ENCODE measurements around the gene GRB10.
"Not testable (repeated sequence)": the region's sequence is repeated elsewhere in the genome, so short reads cannot be mapped to it uniquely, and the experiment has no call there.

GRB10 gene

GRCh38 chr7:50596484-50596883 is 186.2 kb downstream of the GRB10 start:
- DNase-seq = no peak

- no peak for DNase-seq
Measured at GRCh38 chr7:50595491-50596102, 187.1 kb downstream of the GRB10 start.

- no peak for DNase-seq
Measured at GRCh38 chr7:50594734-50595485, 187.8 kb downstream of the GRB10 start.

- no peak for DNase-seq
Measured at GRCh38 chr7:50594136-50594535, 188.6 kb downstream of the GRB10 start.

GRCh38 chr7:50592940-50593339 is 189.8 kb downstream of the GRB10 start:
- DNase-seq = no peak

GRCh38 chr7:50591480-50592438 is 190.9 kb downstream of the GRB10 start:
- no peak for DNase-seq

GRCh38 chr7:50591098-50591479 is 191.6 kb downstream of the GRB10 start:
- DNase-seq = no peak

GRCh38 chr7:50590535-50590934 is 192.2 kb downstream of the GRB10 start:
- no peak for DNase-seq

- no peak for DNase-seq
Measured at GRCh38 chr7:50589364-50589763, 193.3 kb downstream of the GRB10 start.

GRCh38 chr7:50588937-50589336 is 193.8 kb downstream of the GRB10 start:
- no peak for DNase-seq

- no peak for DNase-seq
Measured at GRCh38 chr7:50587737-50588136, 195.0 kb downstream of the GRB10 start.

GRCh38 chr7:50584793-50585408 is 197.8 kb downstream of the GRB10 start:
- no peak for DNase-seq

GRCh38 chr7:50584386-50584785 is 198.3 kb downstream of the GRB10 start:
- no peak for DNase-seq

- DNase-seq = not testable (repeated sequence)
Measured at GRCh38 chr7:50583295-50583694, 199.4 kb downstream of the GRB10 start.

- not testable (repeated sequence) for DNase-seq
Measured at GRCh38 chr7:50582271-50582670, 200.4 kb downstream of the GRB10 start.

- DNase-seq = not testable (repeated sequence)
Measured at GRCh38 chr7:50580666-50581065, 202.0 kb downstream of the GRB10 start.

- no peak for DNase-seq
Measured at GRCh38 chr7:50580057-50580456, 202.6 kb downstream of the GRB10 start.

- not testable (repeated sequence) for DNase-seq
Measured at GRCh38 chr7:50578105-50578504, 204.6 kb downstream of the GRB10 start.

GRCh38 chr7:50577569-50577968 is 205.1 kb downstream of the GRB10 start:
- no peak for DNase-seq

- not testable (repeated sequence) for DNase-seq
Measured at GRCh38 chr7:50576388-50576787, 206.3 kb downstream of the GRB10 start.

- no peak for DNase-seq
Measured at GRCh38 chr7:50567715-50568261, 214.9 kb downstream of the GRB10 start.

- DNase-seq = no peak
Measured at GRCh38 chr7:50565977-50566376, 216.7 kb downstream of the GRB10 start.

GRCh38 chr7:50565559-50565916 is 217.2 kb downstream of the GRB10 start:
- no peak for DNase-seq

All from RPMI8226 (cell line).